Measurements from ENCODE around the gene AGAP2. TPM values are rescaled to one million over a fixed set of nuclear protein-coding genes. Genes with fewer than 3 reads are reported as not detected.
A peak's percentile ranks its signal among the peaks of the same experiment; 100 is the strongest.

The AGAP2 gene
- total and polyA plus RNA-seq, 2 of the 13 experiments (the other 11 are each of a cell fraction or from before 2014, with no cell fraction given): 0.38 to 0.45 TPM

GRCh38 chr12:57771873-57772428 is 33.4 kb upstream of the AGAP2 start, which contains the start of gene METTL1 (continued):
- TF ChIP-seq GTF2F1 (IDR thresholded peaks at IDR 0.05; ENCODE audit: low read length) (peak; percentile 55; the same call in 1 of the 2 replicates), ZNF275 (CRISPR knock-in tag; IDR thresholded peaks at IDR 0.05; ENCODE audit: borderline replicate concordance) (peak; percentile 70; the same call in 1 of the 2 replicates), ZNF33B (CRISPR knock-in tag; IDR thresholded peaks at IDR 0.05) (peak; percentile 41; the same call in 1 of the 2 replicates), HNRNPH1 (optimal IDR thresholded peaks at IDR 0.05; ENCODE audit: low read depth, low read length) (no peak), RNF2 (conservative IDR thresholded peaks at IDR 0.05; ENCODE audit: low read depth) (0 out of 2 replicates have a peak, but pooled peaks have one; percentile 62), ZNF674 (CRISPR knock-in tag; IDR thresholded peaks at IDR 0.05; ENCODE audit: low read depth) (no peak), POLR2A (IDR thresholded peaks at IDR 0.05; ENCODE audit: insufficient read depth in 1 of 2, low read depth in 2 of 2, low read length in 2 of 2) (peak; percentile 89 to 92), TCF12 (IDR thresholded peaks at IDR 0.05) (no peak), TCF12 (CRISPR knock-in tag; IDR thresholded peaks at IDR 0.05) (no peak; the same call in 1 of the 2 replicates), NCOR1 (IDR thresholded peaks at IDR 0.05; ENCODE audit: borderline replicate concordance, low read length) (no peak; the same call in 1 of the 2 replicates), NR2F1 (CRISPR knock-in tag; IDR thresholded peaks at IDR 0.05) (peak in 1 of 2 experiments; percentile 8; a peak in 1 of 4 replicates), KAT2B (IDR thresholded peaks at IDR 0.05; ENCODE audit: borderline replicate concordance, low read depth, low read length) (no peak), REL (CRISPR knock-in tag; conservative IDR thresholded peaks at IDR 0.05) (peak; percentile 85; the same call in 1 of the 2 replicates), ZNF784 (CRISPR knock-in tag; IDR thresholded peaks at IDR 0.05; ENCODE audit: borderline replicate concordance) (peak; percentile 85; the same call in 1 of the 2 replicates), NR3C1 (CRISPR knock-in tag; IDR thresholded peaks at IDR 0.05) (no peak), NKX3-1 (CRISPR knock-in tag; IDR thresholded peaks at IDR 0.05) (peak; percentile 76; the same call in 1 of the 2 replicates)
- TF ChIP-seq, protein P1, sequence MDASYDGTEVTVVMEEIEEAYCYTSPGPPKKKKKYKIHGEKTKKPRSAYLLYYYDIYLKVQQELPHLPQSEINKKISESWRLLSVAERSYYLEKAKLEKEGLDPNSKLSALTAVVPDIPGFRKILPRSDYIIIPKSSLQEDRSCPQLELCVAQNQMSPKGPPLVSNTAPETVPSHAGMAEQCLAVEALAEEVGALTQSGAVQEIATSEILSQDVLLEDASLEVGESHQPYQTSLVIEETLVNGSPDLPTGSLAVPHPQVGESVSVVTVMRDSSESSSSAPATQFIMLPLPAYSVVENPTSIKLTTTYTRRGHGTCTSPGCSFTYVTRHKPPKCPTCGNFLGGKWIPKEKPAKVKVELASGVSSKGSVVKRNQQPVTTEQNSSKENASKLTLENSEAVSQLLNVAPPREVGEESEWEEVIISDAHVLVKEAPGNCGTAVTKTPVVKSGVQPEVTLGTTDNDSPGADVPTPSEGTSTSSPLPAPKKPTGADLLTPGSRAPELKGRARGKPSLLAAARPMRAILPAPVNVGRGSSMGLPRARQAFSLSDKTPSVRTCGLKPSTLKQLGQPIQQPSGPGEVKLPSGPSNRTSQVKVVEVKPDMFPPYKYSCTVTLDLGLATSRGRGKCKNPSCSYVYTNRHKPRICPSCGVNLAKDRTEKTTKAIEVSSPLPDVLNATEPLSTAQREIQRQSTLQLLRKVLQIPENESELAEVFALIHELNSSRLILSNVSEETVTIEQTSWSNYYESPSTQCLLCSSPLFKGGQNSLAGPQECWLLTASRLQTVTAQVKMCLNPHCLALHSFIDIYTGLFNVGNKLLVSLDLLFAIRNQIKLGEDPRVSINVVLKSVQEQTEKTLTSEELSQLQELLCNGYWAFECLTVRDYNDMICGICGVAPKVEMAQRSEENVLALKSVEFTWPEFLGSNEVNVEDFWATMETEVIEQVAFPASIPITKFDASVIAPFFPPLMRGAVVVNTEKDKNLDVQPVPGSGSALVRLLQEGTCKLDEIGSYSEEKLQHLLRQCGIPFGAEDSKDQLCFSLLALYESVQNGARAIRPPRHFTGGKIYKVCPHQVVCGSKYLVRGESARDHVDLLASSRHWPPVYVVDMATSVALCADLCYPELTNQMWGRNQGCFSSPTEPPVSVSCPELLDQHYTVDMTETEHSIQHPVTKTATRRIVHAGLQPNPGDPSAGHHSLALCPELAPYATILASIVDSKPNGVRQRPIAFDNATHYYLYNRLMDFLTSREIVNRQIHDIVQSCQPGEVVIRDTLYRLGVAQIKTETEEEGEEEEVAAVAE (CRISPR knock-in tag; IDR thresholded peaks at IDR 0.05; ENCODE audit: borderline replicate concordance): peak; percentile 65; the same call in 1 of the 2 replicates
- TF ChIP-seq, protein P2, sequence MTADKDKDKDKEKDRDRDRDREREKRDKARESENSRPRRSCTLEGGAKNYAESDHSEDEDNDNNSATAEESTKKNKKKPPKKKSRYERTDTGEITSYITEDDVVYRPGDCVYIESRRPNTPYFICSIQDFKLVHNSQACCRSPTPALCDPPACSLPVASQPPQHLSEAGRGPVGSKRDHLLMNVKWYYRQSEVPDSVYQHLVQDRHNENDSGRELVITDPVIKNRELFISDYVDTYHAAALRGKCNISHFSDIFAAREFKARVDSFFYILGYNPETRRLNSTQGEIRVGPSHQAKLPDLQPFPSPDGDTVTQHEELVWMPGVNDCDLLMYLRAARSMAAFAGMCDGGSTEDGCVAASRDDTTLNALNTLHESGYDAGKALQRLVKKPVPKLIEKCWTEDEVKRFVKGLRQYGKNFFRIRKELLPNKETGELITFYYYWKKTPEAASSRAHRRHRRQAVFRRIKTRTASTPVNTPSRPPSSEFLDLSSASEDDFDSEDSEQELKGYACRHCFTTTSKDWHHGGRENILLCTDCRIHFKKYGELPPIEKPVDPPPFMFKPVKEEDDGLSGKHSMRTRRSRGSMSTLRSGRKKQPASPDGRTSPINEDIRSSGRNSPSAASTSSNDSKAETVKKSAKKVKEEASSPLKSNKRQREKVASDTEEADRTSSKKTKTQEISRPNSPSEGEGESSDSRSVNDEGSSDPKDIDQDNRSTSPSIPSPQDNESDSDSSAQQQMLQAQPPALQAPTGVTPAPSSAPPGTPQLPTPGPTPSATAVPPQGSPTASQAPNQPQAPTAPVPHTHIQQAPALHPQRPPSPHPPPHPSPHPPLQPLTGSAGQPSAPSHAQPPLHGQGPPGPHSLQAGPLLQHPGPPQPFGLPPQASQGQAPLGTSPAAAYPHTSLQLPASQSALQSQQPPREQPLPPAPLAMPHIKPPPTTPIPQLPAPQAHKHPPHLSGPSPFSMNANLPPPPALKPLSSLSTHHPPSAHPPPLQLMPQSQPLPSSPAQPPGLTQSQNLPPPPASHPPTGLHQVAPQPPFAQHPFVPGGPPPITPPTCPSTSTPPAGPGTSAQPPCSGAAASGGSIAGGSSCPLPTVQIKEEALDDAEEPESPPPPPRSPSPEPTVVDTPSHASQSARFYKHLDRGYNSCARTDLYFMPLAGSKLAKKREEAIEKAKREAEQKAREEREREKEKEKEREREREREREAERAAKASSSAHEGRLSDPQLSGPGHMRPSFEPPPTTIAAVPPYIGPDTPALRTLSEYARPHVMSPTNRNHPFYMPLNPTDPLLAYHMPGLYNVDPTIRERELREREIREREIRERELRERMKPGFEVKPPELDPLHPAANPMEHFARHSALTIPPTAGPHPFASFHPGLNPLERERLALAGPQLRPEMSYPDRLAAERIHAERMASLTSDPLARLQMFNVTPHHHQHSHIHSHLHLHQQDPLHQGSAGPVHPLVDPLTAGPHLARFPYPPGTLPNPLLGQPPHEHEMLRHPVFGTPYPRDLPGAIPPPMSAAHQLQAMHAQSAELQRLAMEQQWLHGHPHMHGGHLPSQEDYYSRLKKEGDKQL (CRISPR knock-in tag; IDR thresholded peaks at IDR 0.05; ENCODE audit: low read depth): no peak; the same call in 1 of the 2 replicates
